GM18499 (cell line): ENCODE data around the gene SH2B2.

Experiments used
- ATAC-seq: cut with Tn5 transposase; IDR thresholded peaks from one replicate; pipeline ENCODE4 v1.9.1; 2021; ENCODE audit warnings: moderate number of reproducible peaks; ENCODE audit not compliant: insufficient read depth, unreplicated experiment

SH2B2 gene

DNA sequence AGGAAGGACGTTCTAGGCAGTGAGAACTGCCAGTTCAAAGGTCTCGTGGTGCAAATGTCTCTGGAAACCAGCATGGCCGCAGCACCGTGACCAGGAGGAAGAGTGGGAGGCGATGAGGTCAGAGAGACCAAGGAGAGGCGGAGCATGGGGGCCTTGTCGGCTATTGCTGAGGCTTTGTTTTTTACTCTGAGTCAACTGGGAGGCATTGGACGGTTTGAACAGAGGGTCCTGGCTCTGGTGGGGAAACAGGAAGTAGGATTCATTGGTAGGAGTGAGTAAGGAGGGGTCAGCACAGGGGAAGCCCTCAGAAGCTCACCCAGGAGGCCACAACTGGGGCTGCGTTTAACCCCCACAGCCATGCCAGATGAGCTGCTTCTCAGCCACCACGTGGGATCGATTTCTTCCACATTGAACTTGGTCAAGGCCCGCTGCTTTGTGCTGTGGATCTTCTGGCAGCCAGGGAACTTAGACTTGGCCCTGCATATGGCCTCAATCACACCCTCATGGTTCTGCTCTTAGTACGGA lies 22.2 kb upstream of the SH2B2 start:
- no peak for ATAC-seq

DNA sequence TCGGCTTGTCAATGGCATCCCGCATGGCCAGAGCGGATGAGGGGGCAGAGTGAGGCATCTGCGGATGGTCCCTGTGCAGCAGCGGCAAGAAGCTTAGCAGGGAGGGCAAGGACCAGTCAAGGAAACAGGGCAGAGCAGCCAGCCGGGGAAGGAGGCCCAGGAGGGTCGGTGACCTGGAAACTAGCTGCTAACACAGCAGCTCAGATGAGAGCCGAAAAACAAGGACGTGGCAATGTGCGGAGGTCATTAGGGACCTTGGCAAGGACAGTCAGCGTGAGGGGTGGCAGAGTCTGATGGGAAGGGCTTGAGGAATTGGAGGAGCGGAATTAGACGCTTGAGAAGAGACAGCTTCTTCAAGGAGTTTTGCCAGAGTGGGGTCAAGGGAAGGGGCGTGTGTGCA lies 20.1 kb upstream of the SH2B2 start:
- ATAC-seq, result no peak

DNA sequence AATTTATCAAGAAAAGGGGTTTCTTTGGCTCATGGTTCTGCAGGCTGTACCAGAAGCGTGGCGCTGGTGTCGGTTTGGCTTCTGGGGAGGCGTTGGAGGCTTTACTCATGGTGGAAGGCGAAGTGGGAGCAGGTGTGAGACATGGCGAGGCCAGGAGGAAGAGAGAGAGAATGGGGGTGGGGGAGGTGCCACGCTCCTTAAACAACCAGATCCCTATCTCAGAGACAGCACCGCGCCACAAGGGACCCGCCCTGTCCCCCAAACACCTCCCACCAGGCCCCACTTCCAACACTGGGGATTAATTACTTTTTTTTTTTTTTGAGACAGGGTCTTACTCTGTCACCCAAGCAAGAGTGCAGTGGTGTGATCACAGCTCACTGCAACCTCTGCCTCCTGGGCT lies 18.0 kb upstream of the SH2B2 start:
- no peak for ATAC-seq

DNA sequence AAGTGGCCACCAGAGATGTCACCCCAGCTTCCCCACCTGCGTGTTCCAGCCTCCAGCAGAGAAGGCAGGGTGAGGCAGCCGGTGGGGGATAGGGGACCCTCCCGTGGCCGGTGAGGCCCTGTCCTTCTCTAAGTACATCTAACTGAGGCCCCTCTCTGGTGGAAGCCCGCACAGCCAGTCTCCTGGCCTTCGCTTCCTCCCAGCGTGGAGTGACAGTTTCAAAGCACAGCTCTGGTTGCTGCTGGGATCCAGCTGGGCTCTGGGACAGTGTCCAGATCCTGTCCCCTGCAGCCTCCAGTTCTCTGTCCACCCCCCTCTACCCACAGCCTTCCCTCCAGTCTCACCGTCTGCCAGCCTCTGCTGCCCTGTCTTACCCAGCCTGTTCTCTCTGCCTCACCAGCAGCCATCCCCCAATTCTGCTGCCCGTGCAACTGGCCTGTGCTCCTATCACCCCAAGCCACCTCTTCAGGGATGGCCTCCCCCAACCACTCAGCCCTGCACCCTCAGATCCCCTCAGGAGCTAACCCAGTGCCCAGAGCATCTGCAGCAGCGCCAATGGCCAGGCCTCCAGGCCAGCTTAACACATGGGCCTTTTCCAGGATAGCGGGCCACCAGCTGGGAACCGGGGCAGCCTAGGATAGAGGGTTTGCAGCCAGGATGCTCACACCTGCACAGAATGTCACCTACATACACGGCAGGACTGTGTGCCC lies 16.3 kb upstream of the SH2B2 start:
- no peak for ATAC-seq

DNA sequence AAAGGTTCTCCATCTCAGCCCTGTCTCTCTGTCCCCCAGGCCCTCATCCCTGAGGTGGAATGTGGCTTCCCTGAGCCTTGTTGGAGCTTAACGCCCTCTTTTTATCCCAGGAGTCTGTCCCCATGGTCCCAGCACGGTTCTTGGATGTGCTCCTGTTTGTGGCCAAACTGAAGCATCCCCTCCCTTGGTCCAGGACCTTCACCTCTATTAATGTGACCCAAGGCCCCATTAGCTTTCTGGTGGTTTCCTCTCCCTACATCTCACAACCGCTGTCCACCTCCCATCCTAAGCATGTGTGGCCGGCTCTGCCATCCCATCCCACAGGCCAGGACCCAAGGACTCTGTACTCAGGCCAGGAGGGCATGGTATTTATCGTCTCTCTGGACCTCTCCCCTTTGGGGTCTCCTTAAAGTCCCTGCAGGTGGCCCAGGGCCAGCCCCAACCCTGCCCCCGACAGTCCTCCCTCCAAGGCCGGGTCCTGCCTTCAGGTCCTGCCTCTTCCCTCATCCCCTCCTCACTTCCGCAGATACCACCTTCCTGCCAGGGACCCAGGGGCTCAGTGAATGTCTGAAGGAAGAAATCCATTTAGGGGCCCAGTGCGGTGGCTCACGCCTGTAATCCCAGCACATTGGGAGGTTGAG lies 15.4 kb upstream of the SH2B2 start:
- no peak for ATAC-seq

- no peak for ATAC-seq
Measured at GRCh38 chr7:102272075-102272916, 14.4 kb upstream of the SH2B2 start.

GRCh38 chr7:102272917-102273748 lies 13.5 kb upstream of the SH2B2 start:
- ATAC-seq, result no peak

DNA sequence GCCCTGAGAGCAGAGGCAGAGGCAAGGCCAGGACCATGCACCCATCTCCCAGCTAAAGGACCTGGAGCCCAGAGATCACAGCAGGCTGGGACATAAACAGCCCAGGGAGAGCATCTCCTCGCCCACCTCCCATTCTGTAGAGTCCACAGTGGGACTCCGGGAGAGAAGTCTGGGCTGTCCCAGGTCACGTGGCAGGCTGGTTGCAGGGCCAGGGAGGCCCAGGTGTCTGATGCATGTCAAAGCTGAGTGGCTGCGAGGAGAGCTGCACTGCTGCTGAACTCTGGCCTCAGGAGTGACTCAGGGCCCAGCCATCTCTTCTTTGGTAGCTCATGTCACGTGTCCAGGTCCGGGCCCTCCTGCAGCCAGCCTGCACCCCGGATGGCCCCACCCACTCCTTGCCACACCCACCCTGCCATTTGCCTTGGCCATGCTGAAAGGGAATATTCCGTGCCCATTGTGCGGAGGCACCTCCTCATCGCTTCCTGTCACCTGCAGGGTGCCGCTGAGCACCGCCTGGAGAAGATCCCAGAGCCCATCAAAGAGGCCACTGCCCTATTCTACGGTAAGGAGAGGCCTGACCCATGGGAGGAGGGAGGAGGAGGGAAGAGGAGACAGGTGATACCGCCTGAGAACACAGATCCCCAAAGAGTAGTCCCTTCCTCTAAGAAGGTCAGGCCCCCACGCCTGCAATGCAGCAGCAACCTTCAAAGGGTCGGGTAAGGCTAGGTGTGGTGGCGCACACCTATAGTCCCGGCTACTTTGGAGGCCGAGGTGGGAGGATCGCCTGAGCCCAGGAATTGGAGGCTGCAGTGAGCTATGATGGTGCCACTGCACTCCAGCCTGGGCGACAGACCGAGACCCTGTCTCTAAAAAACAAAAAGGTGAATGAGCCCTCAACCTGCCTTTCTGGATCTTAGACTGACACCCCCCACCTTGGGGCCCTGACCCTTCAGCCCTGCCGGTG lies 12.6 kb upstream of the SH2B2 start:
- no peak for ATAC-seq

DNA sequence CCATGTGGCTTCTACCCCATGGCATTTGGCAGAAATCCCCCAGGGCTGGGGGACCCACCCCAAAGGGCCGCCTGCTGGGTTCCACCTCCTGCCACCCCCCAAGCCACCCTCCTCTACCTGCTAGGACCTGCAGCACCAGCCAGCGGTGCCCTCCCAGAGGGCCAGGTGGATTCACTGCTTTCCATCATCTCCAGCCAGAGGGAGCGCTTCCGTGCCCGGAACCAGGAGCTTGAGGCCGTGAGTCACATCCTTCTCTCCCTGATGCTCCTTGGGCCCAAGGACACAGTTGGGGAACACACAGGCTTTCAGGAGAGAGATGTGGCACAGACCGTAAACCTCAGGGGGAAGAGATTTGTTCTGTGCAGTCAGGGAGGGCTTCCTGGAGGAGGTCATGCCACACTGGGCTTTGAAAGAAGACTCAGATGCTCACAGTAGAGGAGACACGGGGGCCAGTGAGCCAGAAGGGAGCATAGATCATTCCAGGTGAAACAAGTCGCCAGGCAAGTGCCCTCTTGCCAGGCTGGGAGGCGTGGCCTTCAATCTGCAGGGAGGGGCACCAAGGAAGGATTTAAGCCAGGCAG lies 11.5 kb upstream of the SH2B2 start:
- no peak for ATAC-seq

- ATAC-seq, result no peak
Measured at GRCh38 chr7:102277901-102278300, 8.8 kb upstream of the SH2B2 start.

GRCh38 chr7:102279537-102280400 lies 6.9 kb upstream of the SH2B2 start:
- no peak for ATAC-seq

DNA sequence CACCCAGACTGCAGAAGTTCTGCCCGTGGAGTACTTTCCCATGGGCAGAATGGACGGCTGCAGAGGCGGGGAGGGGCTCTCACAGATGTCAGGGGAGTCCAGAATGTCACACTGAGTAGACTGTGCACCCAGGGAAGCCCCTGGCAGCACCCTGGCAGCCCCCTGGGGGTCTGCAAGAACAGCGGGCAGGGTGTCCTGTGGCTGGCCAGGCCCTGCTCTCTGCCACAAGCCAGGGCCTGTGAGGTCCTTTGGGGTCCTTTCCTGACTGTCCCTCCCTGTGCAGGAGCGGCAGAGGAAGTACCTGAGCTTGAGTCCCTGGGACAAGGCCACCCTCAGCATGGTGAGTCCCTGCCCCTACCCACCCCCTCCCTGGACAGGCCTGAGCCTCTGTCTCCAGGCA lies 6.1 kb upstream of the SH2B2 start:
- no peak for ATAC-seq

GRCh38 chr7:102281785-102282184 lies 4.9 kb upstream of the SH2B2 start:
- no peak for ATAC-seq

- no peak for ATAC-seq
Measured at GRCh38 chr7:102282465-102283362, 4.0 kb upstream of the SH2B2 start.

DNA sequence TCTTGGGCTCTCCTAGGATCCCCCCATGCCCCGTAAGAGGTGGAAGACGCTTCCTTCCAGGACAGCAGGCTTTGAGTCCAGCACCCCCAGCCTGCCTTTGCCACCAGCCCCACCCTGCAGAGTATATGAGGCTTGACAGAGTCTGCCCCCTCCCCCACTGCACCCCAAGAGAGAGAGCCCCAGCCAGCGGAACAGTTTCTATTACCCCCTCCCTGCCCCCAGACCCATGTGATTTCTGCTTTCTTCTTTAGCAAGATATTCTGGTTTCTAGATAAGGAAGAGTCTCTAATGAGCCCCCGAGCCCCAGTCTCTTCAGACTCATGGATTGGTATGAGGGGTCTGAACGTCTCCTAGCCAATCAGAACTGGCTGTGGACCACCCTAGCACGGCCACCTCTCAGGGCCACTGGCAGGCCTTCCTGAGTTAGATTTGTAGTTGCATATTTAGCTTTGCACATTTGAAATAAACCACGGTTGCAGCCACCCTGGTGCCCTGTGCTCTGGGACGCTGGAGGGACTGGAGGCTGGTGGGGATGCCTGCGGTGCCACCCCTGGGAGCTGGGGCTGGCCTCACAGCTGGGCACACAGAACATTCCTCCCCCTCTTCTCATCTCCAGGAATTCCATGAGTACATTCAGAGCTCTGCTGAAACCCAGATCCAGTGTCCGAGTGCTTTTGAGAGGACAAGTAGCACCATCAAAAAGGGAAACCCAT lies 3.0 kb upstream of the SH2B2 start:
- no peak for ATAC-seq

GRCh38 chr7:102284399-102284798 lies 2.3 kb upstream of the SH2B2 start:
- ATAC-seq, result no peak
